ENCODE results near the gene PPP1R9A. TPM values are rescaled to one million over a fixed set of nuclear protein-coding genes. Genes with fewer than 3 reads are reported as not detected.

PPP1R9A gene
- total and polyA plus RNA-seq, 4 donors = 2.2 to 59.1 (median 14.6) TPM

DNA sequence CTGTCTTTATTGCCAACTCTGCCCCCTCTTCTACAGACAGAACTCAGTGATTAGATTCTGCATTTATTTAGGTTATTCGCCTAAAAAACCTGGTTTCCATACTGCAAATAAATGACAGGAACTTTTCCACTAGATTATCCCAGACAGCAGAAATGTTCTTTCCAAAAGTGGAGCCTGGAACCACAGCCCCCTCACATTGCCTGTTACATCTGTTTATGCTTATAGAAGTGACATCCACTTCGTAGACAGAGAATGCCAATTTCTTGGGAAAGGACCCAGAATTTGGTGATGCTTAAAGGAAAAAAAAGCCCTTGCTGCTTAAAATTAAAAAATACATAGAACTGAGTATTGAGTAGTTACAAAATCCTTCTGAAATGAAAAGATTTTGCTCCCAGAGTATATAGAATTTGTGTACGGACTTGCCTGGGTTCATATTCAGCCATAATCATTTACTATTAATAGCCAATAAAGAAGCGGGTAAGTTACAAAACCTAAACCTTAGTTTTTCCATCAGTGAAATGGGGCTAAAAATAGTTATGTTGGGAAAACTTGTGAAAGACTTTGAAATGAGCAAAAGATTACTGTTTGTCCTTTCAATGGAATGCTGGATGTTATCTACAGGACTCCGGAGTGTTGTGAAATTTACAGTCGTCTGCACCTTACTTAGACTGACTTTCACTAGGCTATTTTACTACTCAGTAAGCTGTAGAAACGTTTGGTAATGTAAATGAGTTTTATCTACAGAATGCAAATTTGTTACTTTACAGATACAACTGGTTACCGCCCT lies 1.1 kb upstream of the PPP1R9A start:
- Histone ChIP-seq H3K36me3 (ENCODE audit: control insufficient read depth in 4 of 4, insufficient read depth in 4 of 4, low read length in 4 of 4) (no peaks in the 10 kb centered on the region), H3K4me1 (ENCODE audit: control insufficient read depth in 5 of 5, insufficient read depth in 5 of 5, low read length in 5 of 5) (peaks cover 0 to 23% (median 0%) of the 10 kb centered on the region in 5 donors), H3K27me3 (ENCODE audit: control insufficient read depth in 3 of 3, insufficient read depth in 3 of 3, low read length in 2 of 3) (peaks cover 0 to 10% (median 9%) of the 10 kb centered on the region in 3 donors), H3K9me3 (ENCODE audit: control insufficient read depth in 4 of 4, insufficient read depth in 3 of 4, low read length in 3 of 4) (peaks cover 0 to 3% (median 0%) of the 10 kb centered on the region in 4 donors), H3K27ac (ENCODE audit: low read depth in 1 of 2, low read length in 1 of 2) (no peak overlapping the region), H3K9ac (ENCODE audit: insufficient read depth in 1 of 2, low read length in 2 of 2) (no peak overlapping the region), H3K4me3 (no peak overlapping the region)
- 86 to 90% methylated on average over 8 of the region's 8 CpGs for WGBS, 2 donors
- TF ChIP-seq, protein P1, sequence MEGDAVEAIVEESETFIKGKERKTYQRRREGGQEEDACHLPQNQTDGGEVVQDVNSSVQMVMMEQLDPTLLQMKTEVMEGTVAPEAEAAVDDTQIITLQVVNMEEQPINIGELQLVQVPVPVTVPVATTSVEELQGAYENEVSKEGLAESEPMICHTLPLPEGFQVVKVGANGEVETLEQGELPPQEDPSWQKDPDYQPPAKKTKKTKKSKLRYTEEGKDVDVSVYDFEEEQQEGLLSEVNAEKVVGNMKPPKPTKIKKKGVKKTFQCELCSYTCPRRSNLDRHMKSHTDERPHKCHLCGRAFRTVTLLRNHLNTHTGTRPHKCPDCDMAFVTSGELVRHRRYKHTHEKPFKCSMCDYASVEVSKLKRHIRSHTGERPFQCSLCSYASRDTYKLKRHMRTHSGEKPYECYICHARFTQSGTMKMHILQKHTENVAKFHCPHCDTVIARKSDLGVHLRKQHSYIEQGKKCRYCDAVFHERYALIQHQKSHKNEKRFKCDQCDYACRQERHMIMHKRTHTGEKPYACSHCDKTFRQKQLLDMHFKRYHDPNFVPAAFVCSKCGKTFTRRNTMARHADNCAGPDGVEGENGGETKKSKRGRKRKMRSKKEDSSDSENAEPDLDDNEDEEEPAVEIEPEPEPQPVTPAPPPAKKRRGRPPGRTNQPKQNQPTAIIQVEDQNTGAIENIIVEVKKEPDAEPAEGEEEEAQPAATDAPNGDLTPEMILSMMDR (IDR thresholded peaks at IDR 0.05; ENCODE audit: control extremely low read depth, extremely low read depth) = no peak
- ATAC-seq (ENCODE audit: insufficient read depth, low FRiP score) (no peak), DNase-seq (no peak)

DNA sequence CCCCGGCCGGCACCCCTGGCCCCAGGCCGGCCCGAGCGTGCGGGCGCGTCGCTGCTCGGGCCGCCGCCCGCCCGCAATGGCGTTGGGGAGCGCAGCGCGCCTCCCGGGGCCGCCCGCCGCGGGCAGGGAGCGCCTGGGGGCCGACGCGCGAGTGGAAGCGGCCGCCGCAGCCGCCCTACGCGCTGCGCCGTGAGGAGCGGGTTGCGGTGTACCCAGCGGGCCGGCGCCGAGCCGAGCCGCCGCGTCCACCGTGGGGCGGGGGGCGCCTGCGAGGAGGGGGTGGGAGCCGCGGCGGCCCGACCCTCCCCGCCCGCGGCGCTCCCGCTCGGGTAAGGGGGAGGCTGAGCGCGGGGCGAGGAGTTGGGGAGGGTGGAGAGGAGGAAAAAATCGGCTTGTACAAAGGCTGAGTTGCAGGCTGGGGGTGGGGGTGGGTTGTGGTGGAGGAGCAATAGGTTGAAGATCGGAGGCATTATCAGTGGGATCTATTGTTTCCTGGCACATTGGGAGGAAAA lies 473 bp downstream of the PPP1R9A start:
- peaks cover 0 to 3% (median 0%) of the 10 kb centered on the region in 4 donors for H3K9me3 ChIP-seq (ENCODE audit: control insufficient read depth in 4 of 4, insufficient read depth in 3 of 4, low read length in 3 of 4)
- peak overlapping the region; percentile 56 for H3K4me3 ChIP-seq
- H3K27ac ChIP-seq (ENCODE audit: low read depth in 1 of 2, low read length in 1 of 2) = peak overlapping the region; percentile 90 to 92
- WGBS, 2 donors = 1 to 2% methylated on average over 62 to 65 of the region's 65 CpGs
- H3K27me3 ChIP-seq (ENCODE audit: control insufficient read depth in 3 of 3, insufficient read depth in 3 of 3, low read length in 2 of 3) = peaks cover 0 to 10% (median 9%) of the 10 kb centered on the region in 3 donors
- ATAC-seq (ENCODE audit: insufficient read depth, low FRiP score) = peak; percentile 4
- peak in 2 of 3 donors; percentile 39 to 58 for DNase-seq
- TF ChIP-seq, protein P1 (IDR thresholded peaks at IDR 0.05; ENCODE audit: control extremely low read depth, extremely low read depth) = no peak
- no peaks in the 10 kb centered on the region for H3K36me3 ChIP-seq (ENCODE audit: control insufficient read depth in 4 of 4, insufficient read depth in 4 of 4, low read length in 4 of 4)
- peak overlapping the region; percentile 80 to 84 for H3K9ac ChIP-seq (ENCODE audit: insufficient read depth in 1 of 2, low read length in 2 of 2)
- peaks cover 0 to 11% (median 5%) of the 10 kb centered on the region in 5 donors for H3K4me1 ChIP-seq (ENCODE audit: control insufficient read depth in 5 of 5, insufficient read depth in 5 of 5, low read length in 5 of 5)

DNA sequence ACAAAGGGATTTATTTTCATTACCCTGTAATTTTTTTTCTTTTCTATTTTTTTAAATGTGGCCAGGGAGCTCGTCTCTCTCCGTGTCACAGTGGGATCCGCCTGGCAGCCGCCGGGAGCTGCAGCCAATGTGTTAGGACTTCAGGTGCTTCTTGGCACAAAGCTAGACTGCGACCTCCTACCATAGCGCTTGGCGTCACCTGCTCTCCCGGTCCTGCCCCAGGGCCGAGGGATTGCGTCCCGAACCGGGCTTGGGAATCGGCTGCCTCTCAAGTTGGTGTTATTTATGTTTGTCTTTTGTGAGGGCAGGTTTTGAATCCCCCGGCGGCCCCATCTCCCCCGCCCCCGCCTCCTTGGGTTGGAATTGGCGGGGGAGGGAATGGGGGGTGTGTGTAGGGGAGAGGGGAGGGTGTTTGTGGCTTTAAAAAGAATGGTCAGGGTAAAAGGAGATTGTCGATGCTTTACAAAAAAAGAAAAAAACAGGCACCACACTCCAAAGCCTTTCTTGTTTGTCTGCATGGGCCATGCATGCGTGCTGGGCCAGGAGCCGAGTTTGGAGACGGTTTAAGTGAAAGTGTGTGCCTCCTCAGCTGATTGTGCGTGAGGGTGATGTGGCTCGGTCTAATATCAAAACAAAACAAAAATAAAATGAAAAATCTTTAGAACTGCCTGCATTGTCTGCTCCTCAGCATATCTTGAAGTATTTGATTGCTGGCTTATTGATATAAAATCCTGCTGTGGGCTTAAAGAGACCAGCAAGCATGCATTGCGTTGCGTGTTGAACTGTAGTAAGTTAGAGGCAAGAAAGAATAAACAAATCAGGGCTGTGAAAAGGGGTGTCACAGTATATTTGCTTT lies 1.2 kb downstream of the PPP1R9A start:
- DNase-seq (peak; percentile 59 to 66 (median 60)), ATAC-seq (ENCODE audit: insufficient read depth, low FRiP score) (peak; percentile 55)
- 5 to 6% methylated on average over 27 of the region's 27 CpGs for WGBS, 2 donors
- H3K9ac ChIP-seq (ENCODE audit: insufficient read depth in 1 of 2, low read length in 2 of 2) = peak overlapping the region; percentile 80 to 85
- H3K27ac ChIP-seq (ENCODE audit: low read depth in 1 of 2, low read length in 1 of 2) = peak overlapping the region; percentile 90 to 92
- peaks cover 0 to 11% (median 2%) of the 10 kb centered on the region in 5 donors for H3K4me1 ChIP-seq (ENCODE audit: control insufficient read depth in 5 of 5, insufficient read depth in 5 of 5, low read length in 5 of 5)
- peaks cover 0 to 10% (median 9%) of the 10 kb centered on the region in 3 donors for H3K27me3 ChIP-seq (ENCODE audit: control insufficient read depth in 3 of 3, insufficient read depth in 3 of 3, low read length in 2 of 3)
- peak overlapping the region; percentile 56 for H3K4me3 ChIP-seq
- TF ChIP-seq, protein P1 (IDR thresholded peaks at IDR 0.05; ENCODE audit: control extremely low read depth, extremely low read depth) = no peak
- H3K9me3 ChIP-seq (ENCODE audit: control insufficient read depth in 4 of 4, insufficient read depth in 3 of 4, low read length in 3 of 4) = peaks cover 0 to 3% (median 0%) of the 10 kb centered on the region in 4 donors
- H3K36me3 ChIP-seq (ENCODE audit: control insufficient read depth in 4 of 4, insufficient read depth in 4 of 4, low read length in 4 of 4) = no peaks in the 10 kb centered on the region

Data from lung (tissue), 12 donors.